HUES6 (cell line): ENCODE results near the gene POLE3.
"Not testable (repeated sequence)": the region's sequence is repeated elsewhere in the genome, so short reads cannot be mapped to it uniquely, and the experiment has no call there.

ENCODE experiments used
- H3K27ac ChIP-seq: 2 replicates; pipeline ENCODE4 v1.7.0; 2013; ENCODE audit warnings: low read depth, mild to moderate bottlenecking, low read length, inconsistent platforms
- H3K27me3 ChIP-seq: 2 replicates; pipeline ENCODE4 v1.6.1; 2013; ENCODE audit warnings: low read length; ENCODE audit not compliant: control insufficient read depth, insufficient read depth
- H3K36me3 ChIP-seq: 2 replicates; pipeline ENCODE4 v1.6.1; 2013; ENCODE audit warnings: low read length; ENCODE audit not compliant: control insufficient read depth, insufficient read depth
- H3K4me1 ChIP-seq: 2 replicates; pipeline ENCODE4 v1.6.1; 2013; ENCODE audit warnings: low read length; ENCODE audit not compliant: control insufficient read depth, insufficient read depth
- H3K4me3 ChIP-seq: 2 replicates; pipeline ENCODE4 v1.5.1; 2013; ENCODE audit warnings: low read depth, low read length
- H3K9ac ChIP-seq: one replicate; pipeline ENCODE4 v1.6.1; 2013; ENCODE audit warnings: mild to moderate bottlenecking, low read length
- H3K9me3 ChIP-seq: 2 replicates; pipeline ENCODE4 v1.6.1; 2013; ENCODE audit warnings: low read depth, low read length; ENCODE audit not compliant: control insufficient read depth, insufficient read depth

POLE3 gene, protein sequence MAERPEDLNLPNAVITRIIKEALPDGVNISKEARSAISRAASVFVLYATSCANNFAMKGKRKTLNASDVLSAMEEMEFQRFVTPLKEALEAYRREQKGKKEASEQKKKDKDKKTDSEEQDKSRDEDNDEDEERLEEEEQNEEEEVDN

DNA sequence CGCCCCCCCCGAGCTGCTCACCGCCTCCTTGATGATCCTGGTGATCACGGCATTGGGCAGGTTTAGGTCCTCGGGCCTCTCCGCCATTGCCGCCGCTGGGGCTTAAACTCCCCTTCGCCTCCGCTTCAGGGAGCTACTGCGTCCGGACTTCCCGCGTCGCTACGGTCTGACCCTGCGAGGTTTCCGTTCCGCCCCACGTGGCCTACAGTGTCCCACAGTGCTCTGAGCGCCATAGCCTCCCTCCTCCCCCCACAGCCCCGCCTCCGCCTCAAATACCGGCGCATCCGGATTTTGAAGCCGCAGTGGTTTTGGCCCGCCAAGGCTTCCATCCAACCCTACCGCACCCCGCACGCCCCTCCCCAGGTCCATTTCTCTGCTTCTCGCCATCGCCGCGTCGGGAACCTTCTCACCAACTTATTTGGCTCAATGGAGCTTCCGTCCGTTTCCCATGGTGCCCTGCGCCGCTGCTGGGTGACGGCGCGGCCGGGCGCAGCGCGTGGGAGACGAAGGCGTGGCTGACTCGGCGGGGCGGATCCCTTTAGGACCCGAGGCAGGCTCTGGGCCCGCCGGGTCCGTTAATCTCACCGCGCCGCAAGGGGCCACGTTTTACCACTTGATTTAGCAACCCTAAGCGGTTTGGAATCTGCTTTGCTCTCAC lies at the start of gene POLE3, which contains the start of gene C9orf43:
Gene POLE3 (minus strand): TSS at position 469 of the 658 bp plus-strand sequence. CDS start 382 bp downstream, at position 87.
Gene C9orf43 (plus strand): TSS at position 541 of the 658 bp plus-strand sequence. CDS start 2,747 bp downstream, outside the sequence.
- H3K9ac ChIP-seq, result peak within 1 kb of the TSS; percentile 99
- peaks cover 10% of the 10 kb centered on the region; the same call in 1 of the 2 replicates for H3K4me1 ChIP-seq
- H3K27ac ChIP-seq, result peak within 1 kb of the TSS; percentile 93
- H3K36me3 ChIP-seq, result peaks cover 25% of the 10 kb centered on the region
- no peaks in the 10 kb centered on the region for H3K9me3 ChIP-seq
- no peaks in the 10 kb centered on the region for H3K27me3 ChIP-seq
- H3K4me3 ChIP-seq, result peak within 1 kb of the TSS; percentile 97

DNA sequence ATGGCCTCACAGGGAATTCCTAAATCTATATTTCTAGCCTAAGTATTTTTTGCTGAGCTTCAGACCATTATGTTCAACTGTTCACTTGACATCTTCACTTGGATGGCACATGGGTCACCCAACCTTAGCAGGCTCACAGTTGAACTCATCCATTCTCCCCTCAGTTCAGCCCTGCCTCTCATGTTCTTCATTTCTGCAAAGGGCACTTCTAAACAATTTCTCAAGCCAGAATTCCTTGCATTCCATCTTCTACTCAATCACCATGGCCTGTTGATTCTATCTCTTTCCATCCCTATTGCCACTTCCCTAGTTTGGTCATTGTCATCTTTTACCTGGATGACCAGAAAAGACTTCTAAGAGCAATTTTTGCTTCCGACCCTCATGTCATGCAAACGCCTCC lies 45.8 kb upstream of the POLE3 start:
- Histone ChIP-seq H3K9ac (peak overlapping the region; percentile 18), H3K27ac (peak overlapping the region; percentile 86; the same call in 1 of the 2 replicates), H3K9me3 (no peaks in the 10 kb centered on the region), H3K36me3 (no peaks in the 10 kb centered on the region), H3K4me3 (no peak overlapping the region; the same call in 1 of the 2 replicates), H3K4me1 (peaks cover 21% of the 10 kb centered on the region), H3K27me3 (peaks cover 4% of the 10 kb centered on the region)

GRCh38 chr9:113454914-113455761 lies 44.7 kb upstream of the POLE3 start:
- H3K4me1 ChIP-seq, result peaks cover 21% of the 10 kb centered on the region
- no peaks in the 10 kb centered on the region for H3K27me3 ChIP-seq
- peak overlapping the region; percentile 86; the same call in 1 of the 2 replicates for H3K27ac ChIP-seq
- H3K4me3 ChIP-seq, result no peak overlapping the region
- no peaks in the 10 kb centered on the region for H3K9me3 ChIP-seq
- H3K36me3 ChIP-seq, result no peaks in the 10 kb centered on the region
- peak overlapping the region; percentile 64 for H3K9ac ChIP-seq

- Histone ChIP-seq H3K36me3 (no peaks in the 10 kb centered on the region), H3K9ac (no peak overlapping the region), H3K27me3 (no peaks in the 10 kb centered on the region), H3K27ac (no peak overlapping the region), H3K4me1 (peaks cover 21% of the 10 kb centered on the region), H3K9me3 (no peaks in the 10 kb centered on the region), H3K4me3 (no peak overlapping the region)
These were observed 41.7 kb upstream of the POLE3 start for GRCh38 chr9:113452113-113452605.

GRCh38 chr9:113449376-113449775 lies 38.9 kb upstream of the POLE3 start:
- Histone ChIP-seq H3K27ac (no peak overlapping the region), H3K4me1 (no peaks in the 10 kb centered on the region; the same call in 1 of the 2 replicates), H3K27me3 (no peaks in the 10 kb centered on the region)

DNA sequence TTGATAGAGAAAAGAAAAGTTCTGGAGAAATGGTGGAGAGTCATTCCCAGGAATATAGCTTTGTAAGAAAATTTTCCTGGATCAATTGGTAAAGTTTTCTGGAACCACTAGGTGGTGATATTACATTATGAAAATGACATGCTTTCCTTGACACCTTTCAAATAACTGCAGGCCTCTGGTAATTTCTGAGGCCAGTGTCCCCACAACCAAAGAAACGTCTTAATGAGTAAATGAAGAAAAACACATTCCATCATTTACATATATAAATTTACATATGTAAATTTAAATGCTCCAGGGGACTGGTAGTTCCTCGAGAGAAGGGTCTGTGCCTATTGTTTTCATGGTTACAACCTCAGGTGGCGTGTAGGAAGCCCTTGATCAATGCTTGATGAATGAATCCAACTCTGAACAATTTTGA lies 35.9 kb upstream of the POLE3 start:
- no peaks in the 10 kb centered on the region for H3K4me1 ChIP-seq
- H3K4me3 ChIP-seq, result no peak overlapping the region
- H3K36me3 ChIP-seq, result no peaks in the 10 kb centered on the region
- H3K27me3 ChIP-seq, result no peaks in the 10 kb centered on the region
- H3K9ac ChIP-seq, result no peak overlapping the region
- no peak overlapping the region for H3K27ac ChIP-seq
- H3K9me3 ChIP-seq, result no peaks in the 10 kb centered on the region

More at GRCh38 chr9:113449376-113449775, 38.9 kb upstream of the POLE3 start:
- Histone ChIP-seq H3K9ac (no peak overlapping the region), H3K4me3 (no peak overlapping the region), H3K9me3 (no peaks in the 10 kb centered on the region), H3K36me3 (no peaks in the 10 kb centered on the region)

- no peaks in the 10 kb centered on the region for H3K36me3 ChIP-seq
- no peak overlapping the region for H3K9ac ChIP-seq
- H3K27ac ChIP-seq, result no peak overlapping the region
- H3K4me3 ChIP-seq, result no peak overlapping the region
- H3K4me1 ChIP-seq, result no peaks in the 10 kb centered on the region
- H3K27me3 ChIP-seq, result no peaks in the 10 kb centered on the region
- H3K9me3 ChIP-seq, result no peaks in the 10 kb centered on the region
These were observed 34.3 kb upstream of the POLE3 start for GRCh38 chr9:113444736-113445135.

- H3K27ac ChIP-seq, H3K36me3 ChIP-seq, H3K9me3 ChIP-seq, H3K27me3 ChIP-seq, H3K9ac ChIP-seq, H3K4me3 ChIP-seq, H3K4me1 ChIP-seq: not testable (repeated sequence)
These were observed 27.2 kb upstream of the POLE3 start for GRCh38 chr9:113437716-113438115.

DNA sequence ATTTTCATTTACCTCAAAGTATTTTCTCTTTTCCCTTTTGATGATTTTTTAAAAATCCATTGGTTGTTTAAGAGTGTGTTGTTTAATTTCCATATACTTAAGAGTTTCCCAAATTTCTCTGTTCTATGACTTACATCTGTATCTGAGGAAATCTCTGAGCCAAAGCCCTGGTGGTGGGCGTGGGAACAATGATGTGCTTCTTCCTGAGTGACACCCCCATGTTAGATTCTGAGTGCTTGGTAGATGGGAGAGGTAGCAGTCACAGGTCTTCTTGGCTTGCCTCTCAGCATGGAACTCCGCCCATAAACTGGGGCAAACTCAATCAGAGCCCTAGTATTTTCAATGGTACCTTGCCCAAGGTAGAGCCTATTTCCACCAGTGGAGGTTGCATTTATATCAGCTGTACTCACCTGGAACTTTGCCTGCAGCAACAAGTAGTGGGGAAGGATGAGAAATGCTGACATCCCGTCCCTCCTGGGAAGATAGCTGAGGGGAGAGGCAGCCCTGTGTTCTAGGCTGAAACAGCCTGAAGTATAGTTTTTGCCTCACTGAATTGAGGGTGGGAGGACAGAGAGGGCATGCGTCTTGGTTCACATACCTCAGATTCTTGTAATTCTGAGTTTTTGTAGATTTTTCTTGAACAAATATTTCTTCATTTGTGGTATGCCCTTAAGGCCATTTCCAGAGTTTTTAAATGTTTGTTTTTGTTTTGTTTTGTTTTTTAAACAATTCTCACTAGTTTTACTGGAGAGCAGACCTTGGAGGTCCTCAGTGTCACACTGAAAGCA lies 26.4 kb upstream of the POLE3 start:
- Histone ChIP-seq H3K27me3 (no peaks in the 10 kb centered on the region), H3K4me1 (no peaks in the 10 kb centered on the region), H3K9me3 (peaks cover 7% of the 10 kb centered on the region), H3K4me3 (no peak overlapping the region), H3K27ac (no peak overlapping the region), H3K9ac (no peak overlapping the region), H3K36me3 (no peaks in the 10 kb centered on the region)

DNA sequence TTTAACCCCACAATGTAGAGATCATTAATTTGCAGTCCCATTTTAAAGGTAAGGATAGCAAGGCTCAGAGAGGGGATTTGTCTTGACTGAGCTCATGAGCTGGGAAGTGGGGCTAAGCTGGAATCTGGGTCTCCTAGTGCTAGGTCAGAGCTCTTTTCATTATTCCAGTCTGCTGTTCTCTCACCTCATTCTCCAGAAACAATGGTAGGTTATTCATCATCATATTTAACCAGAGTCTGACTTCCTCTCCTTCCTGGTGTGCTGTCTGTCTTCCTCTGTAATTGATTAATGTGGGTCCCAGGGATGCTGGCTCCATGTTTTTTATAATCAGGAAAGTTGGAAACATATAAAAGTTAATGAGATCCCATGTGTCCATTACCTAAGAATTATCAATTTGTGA lies 20.7 kb upstream of the POLE3 start:
- no peak overlapping the region for H3K9ac ChIP-seq
- no peaks in the 10 kb centered on the region for H3K27me3 ChIP-seq
- H3K27ac ChIP-seq, result no peak overlapping the region
- H3K4me3 ChIP-seq, result no peak overlapping the region
- peaks cover 3% of the 10 kb centered on the region; the same call in 1 of the 2 replicates for H3K9me3 ChIP-seq
- no peaks in the 10 kb centered on the region for H3K4me1 ChIP-seq
- H3K36me3 ChIP-seq, result no peaks in the 10 kb centered on the region
